K562 (cell line): ENCODE data around the gene VSTM2B. TPM values are rescaled to one million over a fixed set of nuclear protein-coding genes. Genes with fewer than 3 reads are reported as not detected.

Source experiments
- ATAC-seq: fragments of 200-7000 bp; cut with Tn5 transposase; 3 replicates; pipeline ENCODE4 v1.9.1; 2020; ENCODE audit warnings: moderate library complexity
- BruUV-seq: library from RNA; stranded (reverse); fragments of 400-500 nt; replicated peaks from 2 replicates; lab custom pipeline; 2021; lab: Mats Ljungman, UMichigan
- CTCF ChIA-PET: fragments of 300-600 bp; formaldehyde crosslinking; extraction: SDS; loops from one replicate; lab custom pipeline; 2021; ENCODE audit warnings: low intra/inter-chr PET ratio; lab: Yijun Ruan, JAX
- POLR2A ChIA-PET: fragments of 300-600, 350-650 bp; sonication (Branson Sonifier 250); formaldehyde crosslinking; extraction: SDS; loops from one replicate; lab custom pipeline; 2021; ENCODE audit warnings: antibody characterized with exemption, inconsistent platforms; lab: Yijun Ruan, JAX
- DNase-seq, 4 experiments: peaks; one replicate each; pipeline versions ENCODE4 v3.0.0 to v3.0.0-alpha.2; 2011 to 2018; ENCODE audit warnings: low spot score in 3 of 4, mixed read lengths in 3 of 4; ENCODE audit errors: extremely low read depth in 1 of 4
- FAIRE-seq: peaks from 2 replicates; lab custom pipeline; 2011; peaks lifted over from hg19 to GRCh38; lab: Jason Lieb, UNC
- H2AFZ ChIP-seq: 2 replicates; pipeline ENCODE4 v1.6.0; 2011; ENCODE audit warnings: low read depth, low read length, control low read depth, inconsistent platforms
- H3K27ac ChIP-seq: fragments of 200-600 bp; 3 replicates; pipeline ENCODE4 v1.8.0; 2011; ENCODE audit warnings: low read depth, mild to moderate bottlenecking, control low read depth, inconsistent platforms, low read length, moderate library complexity, mixed read lengths; ENCODE audit errors: extremely low read depth
- H3K27me3 ChIP-seq, 2 experiments: fragments of 300-600 bp in 1 of 2; 2 replicates in 1 of 2; 3 replicates in 1 of 2; pipeline versions ENCODE4 v1.6.0 to v1.8.0; 2011; ENCODE audit warnings: inconsistent platforms in 2 of 2, low read length in 2 of 2, mild to moderate bottlenecking in 1 of 2, mixed read lengths in 1 of 2, moderate library complexity in 1 of 2; ENCODE audit not compliant: control insufficient read depth in 2 of 2, insufficient read depth in 2 of 2
- H3K36me3 ChIP-seq: fragments of 300-600 bp; 3 replicates; pipeline ENCODE4 v1.8.0; 2011; ENCODE audit warnings: mild to moderate bottlenecking, low read length, inconsistent platforms; ENCODE audit not compliant: control insufficient read depth, insufficient read depth
- H3K4me1 ChIP-seq, 2 experiments: fragments of 200-600 bp in 1 of 2; replicated peaks in 1 of 2; 2 replicates in 1 of 2; 3 replicates in 1 of 2; pipeline versions ENCODE4 v1.5.1 to v1.8.0; 2011; ENCODE audit warnings: inconsistent platforms in 2 of 2, low read length in 2 of 2, mild to moderate bottlenecking in 1 of 2, mixed read lengths in 1 of 2, moderate library complexity in 1 of 2; ENCODE audit not compliant: control insufficient read depth in 2 of 2, insufficient read depth in 2 of 2
- H3K4me2 ChIP-seq: 2 replicates; pipeline ENCODE4 v1.6.1; 2011; ENCODE audit warnings: low read length, control low read depth, inconsistent platforms, mixed read lengths; ENCODE audit not compliant: insufficient read depth
- H3K4me3 ChIP-seq: fragments of 200-600 bp; sonication (generic), shearing (Covaris generic); 2 replicates; pipeline ENCODE4 v1.5.1; 2016; ENCODE audit warnings: control low read depth, inconsistent platforms
- H3K79me2 ChIP-seq: fragments of 200-600 bp; 3 replicates; pipeline ENCODE4 v1.8.0; 2011; ENCODE audit warnings: low read length, inconsistent platforms; ENCODE audit not compliant: control insufficient read depth, insufficient read depth
- H3K9ac ChIP-seq, 2 experiments: 2 replicates each; pipeline versions ENCODE4 v1.6.0 to v1.6.1; 2011; ENCODE audit warnings: low read depth in 2 of 2, low read length in 2 of 2, control low read depth in 1 of 2, inconsistent platforms in 1 of 2, mild to moderate bottlenecking in 1 of 2, mixed read lengths in 1 of 2; ENCODE audit not compliant: insufficient read depth in 1 of 2
- H3K9me1 ChIP-seq: one replicate; pipeline ENCODE4 v1.6.0; 2011; ENCODE audit warnings: inconsistent platforms, mild to moderate bottlenecking, low read length, moderate library complexity; ENCODE audit not compliant: control insufficient read depth, insufficient read depth
- H3K9me3 ChIP-seq: replicated peaks from 2 replicates; pipeline ENCODE4 v1.5.1; 2011; ENCODE audit warnings: low read depth, low read length, inconsistent platforms; ENCODE audit not compliant: control insufficient read depth, insufficient read depth
- H4K20me1 ChIP-seq: replicated peaks from 2 replicates; pipeline ENCODE4 v1.6.1; 2011; ENCODE audit warnings: low read length, inconsistent platforms, mixed read lengths; ENCODE audit not compliant: control insufficient read depth, insufficient read depth
- CTCF ChIP-seq, 3 experiments: IDR thresholded peaks in 2 of 3; conservative IDR thresholded peaks in 1 of 3; 2 replicates each; pipeline ENCODE4 v1.5.1; 2011 to 2012; ENCODE audit warnings: low read length in 3 of 3, mild to moderate bottlenecking in 3 of 3, control low read depth in 2 of 3, improper control_type of control experiment in 1 of 3, inconsistent platforms in 1 of 3, low read depth in 1 of 3, mixed read lengths in 1 of 3, moderate library complexity in 1 of 3; ENCODE audit not compliant: insufficient read depth in 2 of 3
- NEUROD1 ChIP-seq: fragments of 150-350 bp; IDR thresholded peaks from 2 replicates; pipeline ENCODE4 v1.6.1; 2014; ENCODE audit warnings: borderline replicate concordance, low read length, low read depth; ENCODE audit not compliant: partially characterized antibody
- RBM15 ChIP-seq: fragments of 200-400 bp; formaldehyde crosslinking; IDR thresholded peaks from 2 replicates; pipeline ENCODE4 v1.6.1; 2018; ENCODE audit warnings: mild to moderate bottlenecking, low read length, moderate library complexity; ENCODE audit not compliant: insufficient read depth
- SMAD2 ChIP-seq: fragments of 150-350 bp; IDR thresholded peaks from 2 replicates; pipeline ENCODE4 v1.6.1; 2014; ENCODE audit warnings: low read depth, mild to moderate bottlenecking, low read length
- U2AF1 ChIP-seq: fragments of 200-400 bp; formaldehyde crosslinking; optimal IDR thresholded peaks from 2 replicates; pipeline ENCODE3; 2017; ENCODE audit warnings: mild to moderate bottlenecking, low read depth, low read length, moderate library complexity
- ZBTB7A ChIP-seq: IDR thresholded peaks from 2 replicates; pipeline ENCODE4 v1.6.1; 2011; ENCODE audit warnings: low read depth, mild to moderate bottlenecking, low read length, moderate library complexity, borderline replicate concordance; ENCODE audit not compliant: control insufficient read depth
- ZKSCAN8 ChIP-seq: fragments of 200-800 bp; sonication (Bioruptor generic); IDR thresholded peaks from 2 replicates; pipeline ENCODE4 v1.6.1; 2016; ENCODE audit warnings: missing genetic modification characterization, missing compliant biosample characterization
- ZNF133 ChIP-seq: fragments of 250-450 bp; sonication (Bioruptor Pico); IDR thresholded peaks from 2 replicates; pipeline ENCODE4 v1.4.0; 2020; ENCODE audit warnings: mild to moderate bottlenecking
- ZNF232 ChIP-seq: sonication (generic); formaldehyde crosslinking; IDR thresholded peaks from 2 replicates; pipeline ENCODE4 v1.8.0; 2022; ENCODE audit warnings: mild to moderate bottlenecking, missing genetic modification reagents
- ZNF253 ChIP-seq: fragments of 250-450 bp; sonication (Bioruptor Pico); conservative IDR thresholded peaks from 2 replicates; pipeline ENCODE4 v1.6.1; 2021; ENCODE audit warnings: mild to moderate bottlenecking
- ZNF395 ChIP-seq: fragments of 200-800 bp; sonication (Bioruptor generic); IDR thresholded peaks from 2 replicates; pipeline ENCODE4 v1.6.1; 2017; ENCODE audit warnings: missing genetic modification characterization, missing compliant biosample characterization
- WGBS: fragments of 100-300 bp; shearing (Covaris generic); methylation state at CpG from one replicate; pipeline ENCODE4 v1.1.6; 2016; ENCODE audit warnings: low coverage, mixed read lengths; ENCODE audit not compliant: insufficient coverage; ENCODE audit errors: missing lambda C conversion rate; 5-methylcytosine and 5-hydroxymethylcytosine counted together
- in situ Hi-C: fragments of 300-500 bp; cut with MboI; formaldehyde crosslinking; loops from 4 replicates; pipeline ENCODE4 v1.15.0; 2018; ENCODE audit warnings: inconsistent platforms, mixed read lengths
- intact Hi-C: fragments of 100-400 bp; cut with micrococcal nuclease; formaldehyde crosslinking; loops from 2 replicates; pipeline ENCODE4 v1.14.2; 2022
- polyA plus RNA-seq, 8 experiments: library from polyadenylated mRNA; depleted of rRNA in 4 of 8; stranded (reverse) in 5 of 8; unstranded in 3 of 8; fragments of >200 nt; fragmentation: Nextera tagmentation in 2 of 8; fragmentation: Illumina TruSeq in 1 of 8; extraction: Ambion mirVana in 2 of 8; extraction: Trizol in 1 of 8; gene quantifications; 2 replicates each; pipeline versions ENCODE4 v1.2.1 to v1.2.3, GENCODE V29; 2011 to 2014; ENCODE audit warnings: inconsistent platforms in 1 of 8, missing spikeins in 1 of 8
- total RNA-seq, 7 experiments: library from RNA; depleted of rRNA in 6 of 7; stranded (reverse); fragments of >200 nt in 6 of 7; fragmentation: Illumina TruSeq in 2 of 7; extraction: Trizol in 2 of 7; gene quantifications; 2 replicates each; pipeline versions ENCODE4 v1.2.1 to v1.2.3, GENCODE V29; 2011 to 2021; ENCODE audit warnings: low replicate concordance in 1 of 7

Gene VSTM2B
- total and polyA plus RNA-seq, 9 of the 15 experiments (the other 6 are each of a cell fraction or from before 2014, with no cell fraction given): not detected

GRCh38 chr19:29548483-29549085, 22.8 kb downstream of the VSTM2B start:
- WGBS: 0% methylated on average over 9 of the region's 9 CpGs
- no peak for ATAC-seq
- H3K9me1 ChIP-seq: no peaks in the 10 kb centered on the region

GRCh38 chr19:29549105-29550070, 23.6 kb downstream of the VSTM2B start:
- in situ Hi-C loops (no loop called here), intact Hi-C loops (no loop called here)
- ATAC-seq (no peak), DNase-seq (no peak), FAIRE-seq (no peak)
- no peak overlapping the region for H3K9ac ChIP-seq
- no peak overlapping the region for H2AFZ ChIP-seq
- H4K20me1 ChIP-seq: no peaks in the 10 kb centered on the region
- H3K4me1 ChIP-seq: no peaks in the 10 kb centered on the region; a peak in 2 of 5 replicates
- no peaks in the 10 kb centered on the region for H3K79me2 ChIP-seq
- BruUV-seq: no TSS peak
- under 1% methylated on average over 9 of the region's 9 CpGs for WGBS
- ChIA-PET CTCF (no interaction called here), POLR2A (interaction anchor here (1.0 kb wide), 1 partner anchor 13 kb away, joined by 4 read pairs; no protein-coding TSS in a partner anchor)
- peaks cover 0 to 12% of the 10 kb centered on the region in 2 experiments; a peak in 2 of 5 replicates for H3K27me3 ChIP-seq
- H3K4me2 ChIP-seq: no peak overlapping the region
- no peak overlapping the region for H3K4me3 ChIP-seq
- no peaks in the 10 kb centered on the region for H3K9me3 ChIP-seq
- H3K9me1 ChIP-seq: no peaks in the 10 kb centered on the region
- H3K27ac ChIP-seq: no peak overlapping the region
- no peaks in the 10 kb centered on the region for H3K36me3 ChIP-seq
- TF ChIP-seq ZNF232 (CRISPR knock-in tag) (no peak), ZKSCAN8 (CRISPR knock-in tag) (no peak), ZBTB7A (no peak), U2AF1 (no peak), CTCF (IDR thresholded peaks at IDR 0.05 in 2 of 3, conservative IDR thresholded peaks at IDR 0.05 in 1 of 3; ENCODE audit: insufficient read depth in 2 of 3, low read depth in 1 of 3, low read length in 3 of 3) (no peak), ZNF395 (no peak), RBM15 (no peak)

More at GRCh38 chr19:29548483-29549085, 22.8 kb downstream of the VSTM2B start:
- ChIA-PET CTCF (no interaction called here), POLR2A (interaction anchor here (1.0 kb wide), 1 partner anchor 12 kb away, joined by 4 read pairs; no protein-coding TSS in a partner anchor)
- Histone ChIP-seq H3K36me3 (no peaks in the 10 kb centered on the region), H3K4me3 (no peak overlapping the region), H3K9me3 (no peaks in the 10 kb centered on the region), H3K4me2 (no peak overlapping the region), H3K27ac (no peak overlapping the region), H4K20me1 (no peaks in the 10 kb centered on the region), H3K27me3 (peaks cover 0 to 13% of the 10 kb centered on the region in 2 experiments; a peak in 2 of 5 replicates), H2AFZ (no peak overlapping the region), H3K9ac (no peak overlapping the region), H3K4me1 (no peaks in the 10 kb centered on the region; a peak in 2 of 5 replicates)
- FAIRE-seq (no peak), DNase-seq (no peak)
- BruUV-seq: no TSS peak
- intact Hi-C loops (no loop called here), in situ Hi-C loops (no loop called here)
- no peak for TF ChIP-seq NEUROD1
- TF ChIP-seq ZNF253 (CRISPR knock-in tag): no peak
- no peak for TF ChIP-seq ZNF133 (CRISPR knock-in tag)
- no peak for TF ChIP-seq SMAD2
- TF ChIP-seq, all 486 proteins: peak for 0
- no peaks in the 10 kb centered on the region for H3K79me2 ChIP-seq
